ENCODE measurements around the gene PPP1R11. TPM values are rescaled to one million over a fixed set of nuclear protein-coding genes. Genes with fewer than 3 reads are reported as not detected.

PPP1R11 gene
- total RNA-seq, 2 donors from 2014 or later = 18.9 to 34.3 TPM

DNA sequence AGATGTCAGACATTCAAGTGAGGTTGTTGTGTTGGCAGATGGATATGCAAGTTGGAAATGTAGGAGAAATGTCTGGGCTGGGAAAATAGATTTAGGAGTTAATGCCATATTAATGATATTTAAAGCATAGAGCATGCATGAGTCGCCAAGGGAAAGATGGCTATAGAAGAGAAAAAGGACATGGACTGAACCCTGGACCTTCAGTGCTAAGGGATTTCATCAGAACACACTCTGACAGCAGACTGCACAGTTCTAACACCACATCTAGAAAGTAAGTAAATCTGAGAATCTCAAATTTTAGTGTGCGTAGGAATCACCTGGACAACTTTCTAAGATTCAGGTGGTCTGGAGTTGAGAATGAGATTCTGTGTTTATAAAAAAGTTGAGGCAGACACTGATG lies 23.3 kb upstream of the PPP1R11 start:
- DNase-seq (no peak), ATAC-seq (no peak)
- no peaks in the 10 kb centered on the region for H3K27me3 ChIP-seq
- H3K4me1 ChIP-seq = peaks cover 3% of the 10 kb centered on the region
- 91 to 93% methylated on average over 2 of the region's 2 CpGs for WGBS, 2 donors
- no peaks in the 10 kb centered on the region for H3K36me3 ChIP-seq (replicated peaks in 1 of 2; ENCODE audit: insufficient read depth in 1 of 2, low read depth in 2 of 2)
- H3K4me3 ChIP-seq = no peak overlapping the region
- TF ChIP-seq, protein P1, sequence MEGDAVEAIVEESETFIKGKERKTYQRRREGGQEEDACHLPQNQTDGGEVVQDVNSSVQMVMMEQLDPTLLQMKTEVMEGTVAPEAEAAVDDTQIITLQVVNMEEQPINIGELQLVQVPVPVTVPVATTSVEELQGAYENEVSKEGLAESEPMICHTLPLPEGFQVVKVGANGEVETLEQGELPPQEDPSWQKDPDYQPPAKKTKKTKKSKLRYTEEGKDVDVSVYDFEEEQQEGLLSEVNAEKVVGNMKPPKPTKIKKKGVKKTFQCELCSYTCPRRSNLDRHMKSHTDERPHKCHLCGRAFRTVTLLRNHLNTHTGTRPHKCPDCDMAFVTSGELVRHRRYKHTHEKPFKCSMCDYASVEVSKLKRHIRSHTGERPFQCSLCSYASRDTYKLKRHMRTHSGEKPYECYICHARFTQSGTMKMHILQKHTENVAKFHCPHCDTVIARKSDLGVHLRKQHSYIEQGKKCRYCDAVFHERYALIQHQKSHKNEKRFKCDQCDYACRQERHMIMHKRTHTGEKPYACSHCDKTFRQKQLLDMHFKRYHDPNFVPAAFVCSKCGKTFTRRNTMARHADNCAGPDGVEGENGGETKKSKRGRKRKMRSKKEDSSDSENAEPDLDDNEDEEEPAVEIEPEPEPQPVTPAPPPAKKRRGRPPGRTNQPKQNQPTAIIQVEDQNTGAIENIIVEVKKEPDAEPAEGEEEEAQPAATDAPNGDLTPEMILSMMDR (IDR thresholded peaks at IDR 0.05) = no peak
- no peak for TF ChIP-seq POLR2A (IDR thresholded peaks at IDR 0.05)
- H3K27ac ChIP-seq = no peak overlapping the region
- no peaks in the 10 kb centered on the region for H3K9me3 ChIP-seq
- intact Hi-C loops (cut with DNase I) = no loop called here

GRCh38 chr6:30044630-30045029 lies 22.4 kb upstream of the PPP1R11 start:
- peaks cover 3% of the 10 kb centered on the region for H3K4me1 ChIP-seq
- 44 to 54% methylated on average over 1 to 2 of the region's 2 CpGs for WGBS, 2 donors
- intact Hi-C loops (cut with DNase I) = no loop called here
- no peak overlapping the region for H3K4me3 ChIP-seq
- H3K36me3 ChIP-seq (replicated peaks in 1 of 2; ENCODE audit: insufficient read depth in 1 of 2, low read depth in 2 of 2) = no peaks in the 10 kb centered on the region
- H3K27me3 ChIP-seq = no peaks in the 10 kb centered on the region
- TF ChIP-seq POLR2A (IDR thresholded peaks at IDR 0.05) = no peak
- TF ChIP-seq, protein P1 (IDR thresholded peaks at IDR 0.05) = no peak
- DNase-seq (no peak), ATAC-seq (no peak)
- H3K27ac ChIP-seq = no peak overlapping the region
- H3K9me3 ChIP-seq = no peaks in the 10 kb centered on the region

DNA sequence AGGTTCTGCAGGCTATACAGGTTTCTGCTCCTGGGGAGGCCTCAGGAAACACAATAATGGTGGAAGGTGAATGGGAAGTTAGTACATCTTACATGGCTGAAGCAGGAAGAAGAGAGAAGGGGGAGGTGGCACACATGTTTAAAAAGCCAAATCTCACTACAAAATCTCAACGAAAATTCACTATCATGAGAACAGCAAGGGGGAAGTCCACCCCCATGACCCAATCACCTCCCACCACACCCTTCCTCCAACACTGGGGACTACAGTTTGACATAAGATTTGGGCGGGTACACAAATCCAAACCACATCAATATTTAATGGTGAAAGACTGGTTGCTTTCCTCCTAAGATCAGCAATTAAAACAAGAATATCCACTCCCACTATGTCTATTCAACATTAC lies 19.8 kb upstream of the PPP1R11 start:
- WGBS, 2 donors = 72 to 78% methylated on average over 2 of the region's 2 CpGs
- no peak for ATAC-seq
- H3K36me3 ChIP-seq (replicated peaks in 1 of 2; ENCODE audit: insufficient read depth in 1 of 2, low read depth in 2 of 2) = no peaks in the 10 kb centered on the region

DNA sequence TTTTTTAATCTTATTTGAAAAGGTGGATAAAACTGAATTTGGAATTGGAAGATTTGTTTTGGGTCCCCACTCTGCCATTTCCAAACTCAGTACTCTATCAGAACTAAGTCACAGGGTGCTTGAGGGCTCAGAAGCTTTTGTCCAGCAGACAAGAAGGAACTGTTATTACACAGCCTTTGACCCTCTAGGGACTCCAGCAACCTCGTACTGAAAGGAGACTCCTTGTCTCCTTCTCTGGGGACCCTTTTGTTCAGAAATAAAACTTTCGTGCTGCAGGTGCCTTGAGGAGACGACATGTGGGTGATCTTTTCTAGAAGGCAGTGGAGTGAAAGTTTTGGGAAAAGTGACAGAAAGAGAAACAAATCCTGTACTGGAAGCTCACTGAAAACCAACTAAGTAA lies 13.3 kb upstream of the PPP1R11 start:
- 81 to 88% methylated on average over 3 of the region's 3 CpGs for WGBS, 2 donors
- DNase-seq = no peak
- H3K9me3 ChIP-seq = no peaks in the 10 kb centered on the region
- ATAC-seq = no peak
- no peaks in the 10 kb centered on the region for H3K4me1 ChIP-seq
- intact Hi-C loops (cut with DNase I) = no loop called here
- peaks cover 0 to 2% of the 10 kb centered on the region in 2 donors for H3K36me3 ChIP-seq (replicated peaks in 1 of 2; ENCODE audit: insufficient read depth in 1 of 2, low read depth in 2 of 2)
- H3K27me3 ChIP-seq = no peaks in the 10 kb centered on the region
- H3K27ac ChIP-seq = no peak overlapping the region
- H3K4me3 ChIP-seq = no peak overlapping the region
- no peak for TF ChIP-seq POLR2A (IDR thresholded peaks at IDR 0.05)
- TF ChIP-seq, protein P1 (IDR thresholded peaks at IDR 0.05) = no peak

More for the DNA sequence above, 19.8 kb upstream of the PPP1R11 start:
- H3K27ac ChIP-seq = no peak overlapping the region
- H3K27me3 ChIP-seq = no peaks in the 10 kb centered on the region
- H3K9me3 ChIP-seq = no peaks in the 10 kb centered on the region
- H3K4me3 ChIP-seq = no peak overlapping the region
- intact Hi-C loops (cut with DNase I) = no loop called here
- TF ChIP-seq, protein P1 (IDR thresholded peaks at IDR 0.05) = no peak
- peaks cover 3% of the 10 kb centered on the region for H3K4me1 ChIP-seq
- no peak for DNase-seq

DNA sequence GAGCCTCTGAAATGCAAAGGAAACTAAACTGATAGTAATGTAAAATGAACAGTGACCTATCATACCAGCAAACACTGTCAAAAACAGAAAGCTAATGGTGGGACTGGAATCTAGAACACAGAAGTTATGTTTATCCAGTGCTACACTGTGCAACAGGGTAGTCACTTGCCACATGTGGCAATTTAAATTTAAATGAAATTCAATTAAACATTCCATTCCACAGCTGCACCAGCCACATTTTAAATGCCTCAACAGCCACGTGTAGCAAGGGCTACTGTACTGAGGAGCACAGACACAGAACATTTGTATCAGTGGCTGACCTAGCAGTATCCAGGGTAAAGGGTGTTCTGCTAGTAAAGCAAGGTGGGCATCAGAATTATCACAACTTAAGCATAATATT lies 11.5 kb upstream of the PPP1R11 start:
- no peak overlapping the region for H3K27ac ChIP-seq
- peaks cover 0 to 2% of the 10 kb centered on the region in 2 donors for H3K36me3 ChIP-seq (replicated peaks in 1 of 2; ENCODE audit: insufficient read depth in 1 of 2, low read depth in 2 of 2)
- intact Hi-C loops (cut with DNase I) = no loop called here
- 38 to 55% methylated on average over 1 of the region's 1 CpG for WGBS, 2 donors
- ATAC-seq = no peak
- H3K4me1 ChIP-seq = peaks cover 11% of the 10 kb centered on the region
- DNase-seq = no peak
- no peaks in the 10 kb centered on the region for H3K9me3 ChIP-seq
- no peaks in the 10 kb centered on the region for H3K27me3 ChIP-seq
- TF ChIP-seq, protein P1 (IDR thresholded peaks at IDR 0.05) = no peak
- TF ChIP-seq POLR2A (IDR thresholded peaks at IDR 0.05) = no peak
- no peak overlapping the region for H3K4me3 ChIP-seq

All from body of pancreas (tissue), 4 donors.